Adrenal gland (tissue), 5 donors: ENCODE data around the gene LAMA5.

ENCODE experiments used
- CTCF ChIP-seq, 6 experiments: fragments of 450-650 bp in 4 of 6; fragments of 200-600 bp in 2 of 6; sonication (generic) in 1 of 6; IDR thresholded peaks; 1 replicate in 5 of 6; 2 replicates in 1 of 6; pipeline versions ENCODE4 v1.5.1 to v1.8.0; 2016 to 2021; ENCODE audit warnings: antibody characterized with exemption in 6 of 6, mild to moderate bottlenecking in 2 of 6, moderate library complexity in 1 of 6
- POLR2A ChIP-seq, 2 donors: fragments of 450-650 bp; IDR thresholded peaks; one replicate each; pipeline ENCODE4 v1.6.1; 2017; ENCODE audit warnings: antibody characterized with exemption in 2 of 2, mild to moderate bottlenecking in 2 of 2, moderate library complexity in 1 of 2
- donor health status: DM: no; HTN: no; CAD: no.

GRCh38 chr20:62299666-62300236 is 67.4 kb downstream of the LAMA5 start:
- TF ChIP-seq CTCF (IDR thresholded peaks at IDR 0.05) (no peak), POLR2A (IDR thresholded peaks at IDR 0.05) (no peak)
